ENCODE data around the gene CFAP53.
"Not testable (repeated sequence)": the region's sequence is repeated elsewhere in the genome, so short reads cannot be mapped to it uniquely, and the experiment has no call there.

Gene CFAP53

GRCh38 chr18:50288348-50289107 is 22.2 kb upstream of the CFAP53 start:
- not testable (repeated sequence) for DNase-seq (ENCODE audit: extremely low read depth in 1 of 2, low read depth in 1 of 2)

GRCh38 chr18:50287441-50288347 is 21.4 kb upstream of the CFAP53 start, which contains the start of gene CXXC1:
Gene CXXC1, minus strand, starts transcription at chr18:50287692. Its CDS starts 103 bp downstream, at chr18:50287589.
- peak; percentile 93 to 97 for DNase-seq (ENCODE audit: extremely low read depth in 1 of 2, low read depth in 1 of 2)

- DNase-seq (ENCODE audit: extremely low read depth in 1 of 2, low read depth in 1 of 2): no peak
These were observed 20.7 kb upstream of the CFAP53 start for GRCh38 chr18:50287028-50287440.

GRCh38 chr18:50286391-50287027 is 20.2 kb upstream of the CFAP53 start:
- no peak for DNase-seq (ENCODE audit: extremely low read depth in 1 of 2, low read depth in 1 of 2)

- DNase-seq (ENCODE audit: extremely low read depth in 1 of 2, low read depth in 1 of 2): no peak
These were observed 19.5 kb upstream of the CFAP53 start for GRCh38 chr18:50285631-50286321.

- no peak for DNase-seq (ENCODE audit: extremely low read depth in 1 of 2, low read depth in 1 of 2)
These were observed 18.8 kb upstream of the CFAP53 start for GRCh38 chr18:50285071-50285470.

GRCh38 chr18:50284255-50284885 is 18.1 kb upstream of the CFAP53 start:
- DNase-seq (ENCODE audit: extremely low read depth in 1 of 2, low read depth in 1 of 2): no peak

GRCh38 chr18:50283469-50284209 is 17.3 kb upstream of the CFAP53 start:
- no peak for DNase-seq (ENCODE audit: extremely low read depth in 1 of 2, low read depth in 1 of 2)

- DNase-seq (ENCODE audit: extremely low read depth in 1 of 2, low read depth in 1 of 2): no peak
These were observed 16.4 kb upstream of the CFAP53 start for GRCh38 chr18:50282521-50283335.

GRCh38 chr18:50281972-50282520 is 15.8 kb upstream of the CFAP53 start:
- no peak for DNase-seq (ENCODE audit: extremely low read depth in 1 of 2, low read depth in 1 of 2)

GRCh38 chr18:50281295-50281971 is 15.1 kb upstream of the CFAP53 start, which contains the start of gene MBD1:
Gene MBD1, minus strand, starts transcription at chr18:50281523. Its CDS starts 1,531 bp downstream, at chr18:50279992.
- DNase-seq (ENCODE audit: extremely low read depth in 1 of 2, low read depth in 1 of 2): peak; percentile 93 to 94

GRCh38 chr18:50280707-50281294 is 14.5 kb upstream of the CFAP53 start:
- no peak for DNase-seq (ENCODE audit: extremely low read depth in 1 of 2, low read depth in 1 of 2)

GRCh38 chr18:50279752-50280151 is 13.5 kb upstream of the CFAP53 start:
- DNase-seq (ENCODE audit: extremely low read depth in 1 of 2, low read depth in 1 of 2): no peak

- no peak for DNase-seq (ENCODE audit: extremely low read depth in 1 of 2, low read depth in 1 of 2)
These were observed 11.6 kb upstream of the CFAP53 start for GRCh38 chr18:50277942-50278341.

GRCh38 chr18:50276452-50276851 is 10.2 kb upstream of the CFAP53 start:
- DNase-seq (ENCODE audit: extremely low read depth in 1 of 2, low read depth in 1 of 2): no peak

- no peak for DNase-seq (ENCODE audit: extremely low read depth in 1 of 2, low read depth in 1 of 2)
These were observed 9.3 kb upstream of the CFAP53 start for GRCh38 chr18:50275503-50276036.

- DNase-seq (ENCODE audit: extremely low read depth in 1 of 2, low read depth in 1 of 2): no peak
These were observed 8.6 kb upstream of the CFAP53 start for GRCh38 chr18:50274941-50275340.

Measured in activated CD8-positive, alpha-beta memory T cell treated with anti-CD3 and anti-CD28 coated beads for 1 hour (primary cell).